H1 (cell line): ENCODE results near the gene CYB5R3. TPM values are rescaled to one million over a fixed set of nuclear protein-coding genes. Genes with fewer than 3 reads are reported as not detected.

Experiments used
- CTCF ChIA-PET: fragments of 300-600 bp; sonication (Branson Sonifier 250); formaldehyde crosslinking; loops from one replicate; lab custom pipeline; 2021; ENCODE audit not compliant: partially characterized antibody; lab: Charles Lee
- POLR2A ChIA-PET: fragments of 300-600 bp; sonication (Branson Sonifier 250); formaldehyde crosslinking; loops from one replicate; lab custom pipeline; 2021; ENCODE audit warnings: inconsistent platforms; ENCODE audit not compliant: partially characterized antibody; lab: Charles Lee
- DNase-seq, 2 experiments: peaks; one replicate each; pipeline versions ENCODE4 v3.0.0 to v3.0.0-alpha.2; 2010 to 2022; ENCODE audit warnings: low spot score in 2 of 2, low read depth in 1 of 2, mixed read lengths in 1 of 2
- FAIRE-seq: peaks from 2 replicates; lab custom pipeline; 2011; peaks lifted over from hg19 to GRCh38; lab: Jason Lieb, UNC
- H2AFZ ChIP-seq: 2 replicates; pipeline ENCODE4 v1.8.1; 2012; ENCODE audit warnings: low read length, inconsistent platforms
- H2AK5ac ChIP-seq: 2 replicates; pipeline ENCODE4 v1.6.1; 2013; ENCODE audit warnings: low read depth, low read length
- H2BK120ac ChIP-seq: replicated peaks from 2 replicates; pipeline ENCODE3; 2013; ENCODE audit warnings: low read depth, low read length, inconsistent platforms
- H2BK12ac ChIP-seq: 2 replicates; pipeline ENCODE4 v1.6.1; 2013; ENCODE audit warnings: low read depth, low read length
- H2BK15ac ChIP-seq: 2 replicates; pipeline ENCODE4 v1.6.1; 2013; ENCODE audit warnings: low read length
- H2BK20ac ChIP-seq: 2 replicates; pipeline ENCODE4 v1.6.1; 2013; ENCODE audit warnings: low read length
- H2BK5ac ChIP-seq: 2 replicates; pipeline ENCODE4 v1.6.1; 2013; ENCODE audit warnings: low read depth, low read length
- H3K14ac ChIP-seq: 2 replicates; pipeline ENCODE4 v1.6.1; 2013; ENCODE audit warnings: inconsistent platforms; ENCODE audit not compliant: insufficient read length
- H3K18ac ChIP-seq: 2 replicates; pipeline ENCODE4 v1.6.1; 2013; ENCODE audit warnings: low read length; ENCODE audit errors: extremely low read depth
- H3K23ac ChIP-seq: 2 replicates; pipeline ENCODE4 v1.6.1; 2013; ENCODE audit warnings: inconsistent platforms; ENCODE audit not compliant: insufficient read length
- H3K23me2 ChIP-seq: 2 replicates; pipeline ENCODE4 v1.6.1; 2013; ENCODE audit warnings: low read depth, low read length
- H3K27ac ChIP-seq: 2 replicates; pipeline ENCODE4 v1.6.1; 2011; ENCODE audit warnings: low read depth, low read length, inconsistent platforms
- H3K27me3 ChIP-seq, 4 experiments: replicated peaks in 1 of 4; 1 replicate in 1 of 4; 2 replicates in 3 of 4; pipeline versions ENCODE4 v1.6.1 to v1.8.1; 2011 to 2013; ENCODE audit warnings: low read length in 3 of 4, mild to moderate bottlenecking in 3 of 4, inconsistent platforms in 2 of 4, mixed read lengths in 2 of 4, moderate library complexity in 1 of 4; ENCODE audit not compliant: control insufficient read depth in 3 of 4, insufficient read depth in 3 of 4; ENCODE audit errors: extremely low read depth in 1 of 4
- H3K36me3 ChIP-seq, 4 experiments: 2 replicates each; pipeline versions ENCODE4 v1.6.1 to v1.8.1; 2011 to 2013; ENCODE audit warnings: mild to moderate bottlenecking in 4 of 4, low read length in 3 of 4, moderate library complexity in 2 of 4, control low read depth in 1 of 4, inconsistent platforms in 1 of 4; ENCODE audit not compliant: insufficient read depth in 4 of 4, control insufficient read depth in 2 of 4
- H3K4ac ChIP-seq: replicated peaks from 2 replicates; pipeline ENCODE3; 2013; ENCODE audit warnings: low read length, low read depth, mixed read lengths, inconsistent platforms; ENCODE audit not compliant: insufficient read length
- H3K4me1 ChIP-seq, 4 experiments: replicated peaks in 1 of 4; 1 replicate in 1 of 4; 2 replicates in 3 of 4; pipeline versions ENCODE4 v1.6.1 to v1.8.1; 2011 to 2013; ENCODE audit warnings: low read length in 3 of 4, inconsistent platforms in 2 of 4, mixed read lengths in 1 of 4; ENCODE audit not compliant: insufficient read depth in 4 of 4, control insufficient read depth in 3 of 4
- H3K4me2 ChIP-seq, 2 experiments: 2 replicates each; pipeline versions ENCODE4 v1.6.1 to v1.8.1; 2011 to 2013; ENCODE audit warnings: low read depth in 2 of 2, low read length in 2 of 2, control low read depth in 1 of 2, inconsistent platforms in 1 of 2, mild to moderate bottlenecking in 1 of 2; ENCODE audit not compliant: insufficient read depth in 1 of 2
- H3K4me3 ChIP-seq, 4 experiments: fragments of 200-600, 300-600 bp in 1 of 4; sonication (generic), shearing (Covaris generic), sonication (Bioruptor Twin) in 1 of 4; 2 replicates each; pipeline versions ENCODE4 v1.5.1 to v1.8.1; 2011 to 2016; ENCODE audit warnings: low read length in 4 of 4, low read depth in 3 of 4, control low read depth in 2 of 4, inconsistent platforms in 2 of 4, mild to moderate bottlenecking in 2 of 4, mixed read lengths in 1 of 4, moderate library complexity in 1 of 4; ENCODE audit not compliant: insufficient read depth in 2 of 4; ENCODE audit errors: extremely low read depth in 1 of 4
- H3K56ac ChIP-seq: replicated peaks from 2 replicates; pipeline ENCODE3; 2013; ENCODE audit warnings: low read depth, mild to moderate bottlenecking, mixed read lengths, low read length, inconsistent platforms; ENCODE audit not compliant: insufficient read length
- H3K79me1 ChIP-seq: 2 replicates; pipeline ENCODE4 v1.6.1; 2013; ENCODE audit warnings: low read depth, low read length, control low read depth
- H3K79me2 ChIP-seq, 2 experiments: 2 replicates each; pipeline versions ENCODE4 v1.6.1 to v1.8.1; 2012 to 2013; ENCODE audit warnings: low read length in 2 of 2, mild to moderate bottlenecking in 2 of 2, inconsistent platforms in 1 of 2; ENCODE audit not compliant: insufficient read depth in 2 of 2, control insufficient read depth in 1 of 2
- H3K9ac ChIP-seq, 4 experiments: replicated peaks in 1 of 4; 1 replicate in 1 of 4; 2 replicates in 3 of 4; pipeline versions ENCODE4 v1.6.1 to v1.8.1; 2011 to 2013; ENCODE audit warnings: low read depth in 3 of 4, low read length in 3 of 4, control low read depth in 2 of 4, mild to moderate bottlenecking in 2 of 4, moderate library complexity in 2 of 4, inconsistent platforms in 1 of 4; ENCODE audit errors: extremely low read depth in 1 of 4
- H3K9me3 ChIP-seq, 2 experiments: 2 replicates each; pipeline versions ENCODE4 v1.6.1 to v1.8.1; 2012 to 2013; ENCODE audit warnings: mild to moderate bottlenecking in 2 of 2, moderate library complexity in 2 of 2, control low read depth in 1 of 2, inconsistent platforms in 1 of 2, low read depth in 1 of 2, low read length in 1 of 2, mixed read lengths in 1 of 2; ENCODE audit not compliant: insufficient read depth in 2 of 2
- H4K20me1 ChIP-seq, 2 experiments: replicated peaks in 1 of 2; 2 replicates each; pipeline versions ENCODE3 to v1.8.1; 2011 to 2013; ENCODE audit warnings: inconsistent platforms in 2 of 2, low read length in 2 of 2, mild to moderate bottlenecking in 1 of 2; ENCODE audit not compliant: insufficient read depth in 2 of 2, control insufficient read depth in 1 of 2
- H4K5ac ChIP-seq: 2 replicates; pipeline ENCODE4 v1.6.1; 2013; ENCODE audit warnings: low read length, low read depth, mixed read lengths, inconsistent platforms; ENCODE audit not compliant: insufficient read length
- H4K8ac ChIP-seq: 2 replicates; pipeline ENCODE4 v1.8.0; 2013; ENCODE audit warnings: mild to moderate bottlenecking, moderate library complexity, low read length, inconsistent platforms; ENCODE audit not compliant: insufficient read depth; ENCODE audit errors: extremely low read depth
- H4K91ac ChIP-seq: replicated peaks from 2 replicates; pipeline ENCODE3; 2013; ENCODE audit warnings: low read length, mixed read lengths, inconsistent platforms; ENCODE audit not compliant: insufficient read length
- ASH2L ChIP-seq: fragments of 200-600, 300-600 bp; sonication (generic); IDR thresholded peaks from one replicate; pipeline ENCODE4 v1.7.1; 2017; ENCODE audit warnings: low read length
- BACH1 ChIP-seq: IDR thresholded peaks from 2 replicates; pipeline ENCODE4 v1.6.1; 2012; ENCODE audit warnings: low read length, improper control_type of control experiment
- CBX8 ChIP-seq: fragments of 300-800, 300-1000 bp; sonication (generic); IDR thresholded peaks from 2 replicates; pipeline ENCODE4 v1.7.1; 2016; ENCODE audit warnings: low read depth, low read length, borderline replicate concordance
- CHD2 ChIP-seq: IDR thresholded peaks from 2 replicates; pipeline ENCODE4 v1.6.1; 2012; ENCODE audit warnings: low read length, improper control_type of control experiment
- CREB1 ChIP-seq: IDR thresholded peaks from 2 replicates; pipeline ENCODE4 v1.6.1; 2012; ENCODE audit warnings: inconsistent platforms
- EP300 ChIP-seq, 2 experiments: IDR thresholded peaks; 1 replicate in 1 of 2; 2 replicates in 1 of 2; pipeline ENCODE4 v1.6.1; 2011 to 2012; ENCODE audit warnings: low read depth in 2 of 2, low read length in 2 of 2, mild to moderate bottlenecking in 2 of 2, borderline replicate concordance in 1 of 2, inconsistent platforms in 1 of 2, moderate library complexity in 1 of 2
- FOSL1 ChIP-seq: IDR thresholded peaks from 2 replicates; pipeline ENCODE4 v1.6.1; 2011; ENCODE audit warnings: mild to moderate bottlenecking, low read depth, low read length, moderate library complexity; ENCODE audit not compliant: insufficient read depth
- JUN ChIP-seq: IDR thresholded peaks from 2 replicates; pipeline ENCODE4 v1.6.1; 2011; ENCODE audit warnings: low read depth, mild to moderate bottlenecking, improper control_type of control experiment, low read length
- RAD21 ChIP-seq, 2 experiments: IDR thresholded peaks in 1 of 2; conservative IDR thresholded peaks in 1 of 2; 2 replicates each; pipeline ENCODE4 v1.6.1; 2011; ENCODE audit warnings: low read depth in 2 of 2, low read length in 2 of 2, improper control_type of control experiment in 1 of 2, inconsistent platforms in 1 of 2, mild to moderate bottlenecking in 1 of 2, moderate library complexity in 1 of 2
- RBBP5 ChIP-seq: IDR thresholded peaks from 2 replicates; pipeline ENCODE4 v1.7.1; 2012; ENCODE audit warnings: low read depth, mild to moderate bottlenecking, inconsistent platforms, low read length, moderate library complexity, borderline replicate concordance
- RNF2 ChIP-seq: fragments of 200-900, 300-1000 bp; sonication (generic); IDR thresholded peaks from 2 replicates; pipeline ENCODE4 v1.7.1; 2016; ENCODE audit warnings: borderline replicate concordance, low read depth, mild to moderate bottlenecking, antibody characterized with exemption, low read length; ENCODE audit not compliant: poor library complexity, severe bottlenecking; ENCODE audit errors: missing control alignments
- TEAD4 ChIP-seq: IDR thresholded peaks from 2 replicates; pipeline ENCODE4 v1.6.1; 2012; ENCODE audit warnings: low read depth, low read length, inconsistent platforms, mixed read lengths
- WGBS, 2 experiments: shearing (Covaris generic) in 1 of 2; methylation state at CpG; one replicate each; pipeline versions ENCODE4 v1.1.6 to v1.1.7; 2013 to 2015; ENCODE audit warnings: low lambda C conversion rate in 2 of 2, mixed read lengths in 2 of 2, inconsistent platforms in 1 of 2, low coverage in 1 of 2, missing lambda C conversion rate in 1 of 2; ENCODE audit not compliant: insufficient replicate concordance in 2 of 2, insufficient coverage in 1 of 2, insufficient read length in 1 of 2; ENCODE audit errors: extremely low coverage in 1 of 2, missing lambda C conversion rate in 1 of 2; 5-methylcytosine and 5-hydroxymethylcytosine counted together
- polyA plus RNA-seq, 7 experiments: library from polyadenylated mRNA; depleted of rRNA in 3 of 7; stranded (reverse) in 5 of 7; unstranded in 2 of 7; fragments of >200 nt in 5 of 7; fragments of 200-250 nt in 2 of 7; gene quantifications; 1 replicate in 5 of 7; 2 replicates in 1 of 7; 4 replicates in 1 of 7; pipeline versions ENCODE4 v1.2.1 to v1.2.3, GENCODE V29; 2011 to 2013; ENCODE audit warnings: missing spikeins in 2 of 7, mixed read lengths in 2 of 7
- total RNA-seq: library from RNA; stranded (reverse); fragmentation: NEBNext Ultra II Directional; extraction: Animal tissue kit (Norgen Biotek cat#: 25700); gene quantifications from 2 replicates; pipeline ENCODE4 v1.2.1, GENCODE V29; 2021
- TF ChIP-seq, protein P1 (sequence below): IDR thresholded peaks from 2 replicates; pipeline ENCODE4 v1.6.1; 2012; ENCODE audit warnings: inconsistent platforms

CYB5R3 gene
- total and polyA plus RNA-seq, 2 of the 8 experiments (the other 6 are each of a cell fraction or from before 2014, with no cell fraction given) = 75.3 to 113 TPM

DNA sequence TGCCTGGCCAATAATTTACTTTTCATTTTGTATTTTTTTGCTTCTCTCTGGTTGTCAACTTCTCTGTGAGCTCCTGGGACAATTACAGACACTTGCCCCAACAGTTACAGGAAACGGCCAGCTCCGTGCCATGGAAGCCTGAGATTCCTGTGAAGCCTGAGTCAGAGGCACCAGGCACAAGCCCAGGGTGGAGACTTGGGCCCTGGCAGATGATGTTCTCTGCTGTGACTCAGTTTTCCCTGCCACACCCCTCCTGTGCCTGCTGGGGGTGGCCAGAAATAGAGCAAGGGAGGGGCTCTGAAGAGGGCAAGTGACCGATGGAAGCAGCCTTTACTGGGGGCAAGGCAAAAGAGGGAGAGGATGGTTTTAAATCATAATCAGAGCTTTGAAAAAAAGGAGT lies 13.7 kb downstream of the CYB5R3 start:
- POLR2A ChIA-PET = interaction anchor here (0.9 to 4.0 kb wide), 2 partner anchors 20 to 50 kb away, joined by 3 to 24 read pairs; partner anchors contain the start of gene POLDIP3
- H3K9ac ChIP-seq = no peak overlapping the region
- no peaks in the 10 kb centered on the region for H3K9me3 ChIP-seq
- H2BK15ac ChIP-seq = no peak overlapping the region
- no peak overlapping the region for H4K5ac ChIP-seq
- DNase-seq (no peak), FAIRE-seq (no peak)
- H3K79me2 ChIP-seq = peaks cover 0 to 2% of the 10 kb centered on the region in 2 experiments; a peak in 1 of 4 replicates
- whole genome bisulfite sequencing, 2 experiments = 96% methylated on average over 3 of the region's 3 CpGs; no CpG with 5 or more reads in 1 of the 2 experiments
- no peaks in the 10 kb centered on the region for H3K23me2 ChIP-seq
- no peak overlapping the region for H3K14ac ChIP-seq
- H4K91ac ChIP-seq = no peak overlapping the region
- H3K18ac ChIP-seq = no peak overlapping the region
- no peaks in the 10 kb centered on the region; the same call in 1 of the 2 replicates for H3K79me1 ChIP-seq
- no peak overlapping the region for H3K56ac ChIP-seq
- H3K36me3 ChIP-seq = peaks cover 2 to 10% (median 6%) of the 10 kb centered on the region in 4 experiments; a peak in 4 of 8 replicates
- no peak overlapping the region for H2BK20ac ChIP-seq
- no peaks in the 10 kb centered on the region for H3K27me3 ChIP-seq
- no peak overlapping the region for H4K8ac ChIP-seq
- H4K20me1 ChIP-seq = peaks cover 0 to 11% of the 10 kb centered on the region in 2 experiments
- no peak overlapping the region for H2AFZ ChIP-seq
- H3K4me1 ChIP-seq = peaks cover 0 to 3% (median 1%) of the 10 kb centered on the region in 4 experiments; a peak in 2 of 7 replicates
- H3K23ac ChIP-seq = no peak overlapping the region
- H2BK5ac ChIP-seq = no peak overlapping the region
- CTCF ChIA-PET = interaction anchor here (1.1 to 5.6 kb wide), 2 partner anchors 11 to 14 kb away, joined by 3 to 33 read pairs; no protein-coding TSS in a partner anchor
- H2AK5ac ChIP-seq = no peak overlapping the region
- TF ChIP-seq EP300 (IDR thresholded peaks at IDR 0.05; ENCODE audit: borderline replicate concordance in 1 of 2, low read depth in 2 of 2, low read length in 2 of 2) = no peak
- no peak for TF ChIP-seq CHD2
- TF ChIP-seq RBBP5 = no peak
- TF ChIP-seq ASH2L = no peak
- no peak for TF ChIP-seq BACH1
- no peak for TF ChIP-seq TEAD4
- no peak for TF ChIP-seq JUN
- TF ChIP-seq CREB1 = no peak
- no peak for TF ChIP-seq RNF2
- TF ChIP-seq CBX8 = no peak
- TF ChIP-seq, protein P1, sequence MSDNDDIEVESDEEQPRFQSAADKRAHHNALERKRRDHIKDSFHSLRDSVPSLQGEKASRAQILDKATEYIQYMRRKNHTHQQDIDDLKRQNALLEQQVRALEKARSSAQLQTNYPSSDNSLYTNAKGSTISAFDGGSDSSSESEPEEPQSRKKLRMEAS = no peak
- no peak for TF ChIP-seq RAD21 (IDR thresholded peaks at IDR 0.05 in 1 of 2, conservative IDR thresholded peaks at IDR 0.05 in 1 of 2; ENCODE audit: low read depth in 2 of 2, low read length in 2 of 2)
- TF ChIP-seq FOSL1 = no peak
- no peak overlapping the region for H3K4me2 ChIP-seq
- no peak overlapping the region for H3K27ac ChIP-seq
- H3K4ac ChIP-seq = no peak overlapping the region
- H2BK12ac ChIP-seq = no peak overlapping the region
- H2BK120ac ChIP-seq = no peak overlapping the region
- H3K4me3 ChIP-seq = no peak overlapping the region
